DMS 273 (cell line): Measurements from ENCODE around the gene KCTD6.
"Not testable (repeated sequence)": the region's sequence is repeated elsewhere in the genome, so short reads cannot be mapped to it uniquely, and the experiment has no call there.

ENCODE experiments used
- DNase-seq: peaks from one replicate; lab custom pipeline; 2025; ENCODE audit not compliant: unreplicated experiment; lab: John Stamatoyannopoulos, UW

KCTD6 gene

GRCh38 chr3:58522759-58523425 lies 31.0 kb downstream of the KCTD6 start:
- no peak for DNase-seq

GRCh38 chr3:58524326-58524888 lies 32.5 kb downstream of the KCTD6 start:
- DNase-seq, result no peak

- DNase-seq, result peak; percentile 76
Measured at GRCh38 chr3:58526515-58526957, 34.6 kb downstream of the KCTD6 start.

- DNase-seq, result not testable (repeated sequence)
Measured at GRCh38 chr3:58527440-58527839, 35.5 kb downstream of the KCTD6 start.

- peak; percentile 85 for DNase-seq
Measured at GRCh38 chr3:58528629-58529028, 36.7 kb downstream of the KCTD6 start.

- peak; percentile 56 for DNase-seq
Measured at GRCh38 chr3:58529516-58530353, 37.8 kb downstream of the KCTD6 start.

- DNase-seq, result no peak
Measured at GRCh38 chr3:58530354-58530865, 38.5 kb downstream of the KCTD6 start.

GRCh38 chr3:58531555-58531954 lies 39.7 kb downstream of the KCTD6 start:
- DNase-seq, result no peak

- DNase-seq, result peak; percentile 54
Measured at GRCh38 chr3:58531956-58532355, 40.1 kb downstream of the KCTD6 start.

GRCh38 chr3:58532794-58533220 lies 40.9 kb downstream of the KCTD6 start:
- peak; percentile 86 for DNase-seq

GRCh38 chr3:58534592-58535494 lies 42.9 kb downstream of the KCTD6 start:
- no peak for DNase-seq

- DNase-seq, result peak; percentile 83
Measured at GRCh38 chr3:58535531-58536500, 43.9 kb downstream of the KCTD6 start.

GRCh38 chr3:58536501-58537411 lies 44.9 kb downstream of the KCTD6 start, which contains the start of gene ACOX2:
Gene ACOX2 (minus strand): TSS chr3:58537190. CDS start chr3:58535106, 2,084 bp downstream.
- peak; percentile 63 for DNase-seq

GRCh38 chr3:58537412-58538301 lies 45.8 kb downstream of the KCTD6 start:
- no peak for DNase-seq

GRCh38 chr3:58539626-58540025 lies 47.7 kb downstream of the KCTD6 start:
- DNase-seq, result no peak

- no peak for DNase-seq
Measured at GRCh38 chr3:58540176-58540858, 48.4 kb downstream of the KCTD6 start.

GRCh38 chr3:58544541-58544940 lies 52.6 kb downstream of the KCTD6 start:
- no peak for DNase-seq
